ENCODE results near the gene VPS45. TPM values are rescaled to one million over a fixed set of nuclear protein-coding genes. Genes with fewer than 3 reads are reported as not detected.

Gene VPS45
- total and polyA plus RNA-seq, 2 of the 8 experiments (the other 6 are each of a cell fraction or from before 2014, with no cell fraction given): 19.1 to 27.6 TPM

GRCh38 chr1:150160964-150161621 is 93.5 kb downstream of the VPS45 start (continued):
- TF ChIP-seq CHD7 (IDR thresholded peaks at IDR 0.05; ENCODE audit: insufficient replicate concordance, low read length): no peak
- TF ChIP-seq EZH2 (IDR thresholded peaks at IDR 0.05; ENCODE audit: low read depth, low read length, severe bottlenecking): no peak
- TF ChIP-seq NRF1 (IDR thresholded peaks at IDR 0.05; ENCODE audit: low read depth, low read length): no peak
- TF ChIP-seq USF2 (IDR thresholded peaks at IDR 0.05; ENCODE audit: low read length): no peak
- no peak for TF ChIP-seq TEAD4 (IDR thresholded peaks at IDR 0.05; ENCODE audit: low read depth, low read length)
- no peak for TF ChIP-seq RFX5 (IDR thresholded peaks at IDR 0.05; ENCODE audit: borderline replicate concordance, low read depth, low read length)

Measured in H1 (cell line).